ENCODE measurements around the gene KIAA1671.
A peak's percentile ranks its signal among the peaks of the same experiment; 100 is the strongest.

KIAA1671 gene

DNA sequence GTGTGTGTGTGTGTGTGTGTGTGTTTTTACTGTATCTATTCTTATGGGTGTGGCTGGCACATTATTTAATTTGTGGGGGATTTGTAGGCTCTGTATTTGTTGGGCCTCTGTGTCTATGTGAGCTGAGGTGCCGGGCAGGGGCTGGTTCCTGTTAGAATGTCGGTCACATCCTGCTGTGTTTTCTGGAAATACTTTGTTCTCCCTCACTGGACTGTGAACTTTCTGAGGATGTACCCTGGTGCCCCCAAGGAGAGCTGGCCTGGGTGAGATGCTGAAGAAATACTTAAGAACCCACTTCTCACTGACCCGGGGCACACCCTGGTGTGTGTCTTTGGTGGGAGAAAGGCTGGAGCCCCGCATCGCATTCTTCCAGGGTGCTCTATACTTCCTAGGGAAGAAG, 28.6 kb downstream of the KIAA1671 start:
- H3K4me1 ChIP-seq, result peaks cover 16% of the 10 kb centered on the region
- no peaks in the 10 kb centered on the region for H3K36me3 ChIP-seq (replicated peaks)
- in situ Hi-C loops (cut with MboI; ENCODE audit: low sequenced_read_pairs), result no loop called here
- H3K27me3 ChIP-seq (ENCODE audit: low read depth), result no peaks in the 10 kb centered on the region
- no peak overlapping the region for H3K4me3 ChIP-seq
- no peaks in the 10 kb centered on the region for H3K9me3 ChIP-seq
- no peak for DNase-seq (ENCODE audit: low spot score in 2 of 2)

DNA sequence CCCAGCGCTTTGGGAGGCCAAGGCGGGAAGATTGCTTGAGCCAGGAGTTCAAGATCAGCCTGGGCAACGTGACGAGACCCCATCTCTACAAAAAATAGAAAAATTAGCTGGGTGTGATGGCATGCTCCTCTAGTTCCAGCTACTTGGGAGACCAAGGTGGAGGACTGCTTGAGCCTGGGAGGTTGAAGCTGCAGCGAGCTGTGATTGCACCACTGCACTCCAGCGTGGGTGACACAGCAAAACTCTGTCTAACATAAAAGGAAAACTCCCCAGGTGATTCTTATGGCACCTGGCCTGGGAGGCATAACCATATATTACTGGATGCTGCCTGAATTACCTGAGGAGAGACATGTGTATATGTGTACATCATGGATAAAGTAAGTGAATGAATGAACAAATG, 29.1 kb downstream of the KIAA1671 start:
- Histone ChIP-seq H3K9me3 (no peaks in the 10 kb centered on the region), H3K36me3 (replicated peaks) (no peaks in the 10 kb centered on the region), H3K4me3 (no peak overlapping the region), H3K4me1 (peaks cover 11% of the 10 kb centered on the region), H3K27me3 (ENCODE audit: low read depth) (no peaks in the 10 kb centered on the region)
- no peak for DNase-seq (ENCODE audit: low spot score in 2 of 2)
- in situ Hi-C loops (cut with MboI; ENCODE audit: low sequenced_read_pairs), result no loop called here

DNA sequence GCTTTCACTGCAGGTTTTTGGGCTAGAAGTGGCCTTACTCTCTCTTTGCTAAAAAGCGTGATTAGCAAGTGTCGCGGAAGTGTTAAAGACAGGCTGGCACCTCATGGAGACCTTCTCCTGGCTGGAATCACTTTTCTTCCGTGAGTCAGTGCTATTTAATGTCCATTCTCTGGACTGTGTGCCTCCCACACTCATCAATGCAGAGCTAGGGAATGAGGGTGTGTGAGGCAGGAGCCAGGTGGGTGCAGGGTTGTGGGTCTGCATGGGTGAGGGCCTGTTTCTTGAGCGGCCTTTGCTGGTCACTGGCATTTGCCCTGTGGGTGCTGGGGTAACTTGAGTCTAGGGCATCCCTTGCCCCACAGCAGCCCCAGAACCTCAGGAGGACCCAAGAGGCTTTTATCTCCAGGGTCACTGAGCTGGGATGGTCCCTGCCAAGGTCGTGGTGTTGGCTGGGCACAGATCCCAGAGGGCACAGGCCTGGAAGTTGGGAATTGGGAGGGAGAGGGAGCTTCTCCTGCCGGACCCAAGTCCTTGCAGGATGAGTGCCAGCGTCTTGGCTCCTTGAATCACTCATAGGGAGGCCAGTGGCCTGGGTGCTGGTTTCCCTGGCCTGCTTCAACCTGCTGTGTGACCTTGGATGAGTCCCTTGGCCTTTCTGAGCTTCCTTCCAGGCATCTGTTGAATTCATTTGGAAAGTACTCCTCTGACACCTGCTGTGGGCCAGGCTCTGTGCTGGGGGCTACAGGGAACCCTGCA, 30.0 kb downstream of the KIAA1671 start:
- peaks cover 3% of the 10 kb centered on the region; the same call in 1 of the 2 replicates for H3K4me1 ChIP-seq
- H3K36me3 ChIP-seq (replicated peaks), result no peaks in the 10 kb centered on the region
- no peaks in the 10 kb centered on the region for H3K9me3 ChIP-seq
- in situ Hi-C loops (cut with MboI; ENCODE audit: low sequenced_read_pairs), result no loop called here
- no peaks in the 10 kb centered on the region for H3K27me3 ChIP-seq (ENCODE audit: low read depth)
- no peak for DNase-seq (ENCODE audit: low spot score in 2 of 2)
- no peak overlapping the region for H3K4me3 ChIP-seq

DNA sequence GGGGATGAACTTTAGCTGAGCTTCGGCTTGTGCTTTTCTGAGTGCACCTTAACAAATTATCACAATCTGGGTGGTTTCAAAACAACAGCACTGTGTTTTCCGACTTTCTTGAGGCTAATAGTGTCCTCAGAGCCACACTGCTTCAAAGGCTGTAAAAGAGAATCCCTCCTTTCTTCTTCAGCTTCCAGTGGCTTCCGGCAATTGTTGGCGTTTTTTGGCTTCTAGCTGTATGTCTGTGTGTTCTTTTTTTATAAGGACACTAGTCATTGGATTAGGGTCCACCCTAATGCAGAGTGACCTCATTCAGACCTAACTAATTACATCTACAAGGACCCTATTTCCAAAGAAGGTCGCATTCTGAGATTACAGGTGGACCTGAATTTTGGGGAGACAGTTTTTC, 30.6 kb downstream of the KIAA1671 start:
- in situ Hi-C loops (cut with MboI; ENCODE audit: low sequenced_read_pairs), result no loop called here
- no peaks in the 10 kb centered on the region for H3K36me3 ChIP-seq (replicated peaks)
- H3K4me1 ChIP-seq, result no peaks in the 10 kb centered on the region
- H3K4me3 ChIP-seq, result no peak overlapping the region
- DNase-seq (ENCODE audit: low spot score in 2 of 2), result no peak
- H3K9me3 ChIP-seq, result no peaks in the 10 kb centered on the region
- H3K27me3 ChIP-seq (ENCODE audit: low read depth), result no peaks in the 10 kb centered on the region

DNA sequence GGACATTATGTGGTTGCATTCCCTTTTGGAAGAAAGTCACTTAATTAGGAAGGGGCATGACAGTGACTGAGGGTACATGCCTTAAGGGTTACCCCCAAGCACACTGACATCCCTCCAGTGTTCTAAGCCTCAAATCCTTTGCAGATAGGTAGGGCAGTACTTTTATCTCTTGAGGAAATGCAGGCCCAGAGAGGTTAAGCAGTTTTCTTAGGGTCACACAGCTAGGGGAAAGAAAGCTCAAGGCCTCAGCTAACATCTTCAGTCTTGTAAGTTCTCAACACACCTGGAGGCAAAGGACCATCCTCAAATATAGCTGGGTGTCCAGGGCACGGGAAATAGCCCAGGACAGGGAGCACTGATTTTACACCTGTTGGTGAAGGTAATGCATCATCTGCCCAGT, 31.6 kb downstream of the KIAA1671 start:
- Histone ChIP-seq H3K27me3 (ENCODE audit: low read depth) (no peaks in the 10 kb centered on the region), H3K4me3 (no peak overlapping the region), H3K4me1 (no peaks in the 10 kb centered on the region), H3K9me3 (no peaks in the 10 kb centered on the region), H3K36me3 (replicated peaks) (no peaks in the 10 kb centered on the region)
- no peak for DNase-seq (ENCODE audit: low spot score in 2 of 2)
- in situ Hi-C loops (cut with MboI; ENCODE audit: low sequenced_read_pairs), result no loop called here

DNA sequence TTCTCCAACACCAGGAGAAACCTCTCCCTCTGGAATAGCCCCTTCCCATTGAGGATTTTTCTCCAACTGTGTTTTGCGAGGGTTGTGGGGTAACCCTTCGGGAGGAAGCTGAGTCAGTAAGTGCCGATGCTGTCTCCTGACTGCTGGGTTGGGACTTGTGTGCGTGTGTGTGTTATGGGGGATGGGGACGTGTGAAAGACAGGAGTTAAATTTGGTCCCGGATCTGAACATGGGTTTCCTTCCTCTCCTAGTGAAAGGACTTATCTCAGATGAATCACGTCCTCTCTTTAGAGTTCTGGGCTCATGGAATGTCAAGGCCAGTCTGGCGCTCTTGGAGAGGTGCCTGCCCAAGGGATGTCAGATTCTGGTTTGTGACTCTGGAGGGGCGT, 33.3 kb downstream of the KIAA1671 start:
- Histone ChIP-seq H3K27me3 (ENCODE audit: low read depth) (no peaks in the 10 kb centered on the region), H3K36me3 (replicated peaks) (no peaks in the 10 kb centered on the region), H3K4me3 (no peak overlapping the region), H3K4me1 (no peaks in the 10 kb centered on the region), H3K9me3 (no peaks in the 10 kb centered on the region)
- in situ Hi-C loops (cut with MboI; ENCODE audit: low sequenced_read_pairs), result no loop called here
- no peak for DNase-seq (ENCODE audit: low spot score in 2 of 2)

DNA sequence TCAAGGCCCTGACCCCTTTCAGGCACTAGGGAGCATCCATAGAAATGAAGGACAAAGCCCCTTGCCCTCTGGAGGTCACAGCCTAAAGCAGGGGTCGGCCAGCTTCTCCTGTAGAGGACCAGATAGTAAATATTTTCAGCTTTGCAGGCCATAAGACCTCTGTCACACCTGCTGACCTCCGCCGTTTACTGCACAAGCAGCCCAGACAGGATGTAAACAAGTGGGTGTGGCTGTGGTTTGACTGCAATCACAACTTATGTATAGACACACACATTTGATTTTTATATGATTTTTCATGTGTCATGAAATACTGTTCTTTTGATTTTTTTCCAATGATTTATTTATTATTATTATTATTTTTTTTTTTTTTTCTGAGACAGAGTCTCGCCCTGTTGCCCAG, 34.3 kb downstream of the KIAA1671 start:
- in situ Hi-C loops (cut with MboI; ENCODE audit: low sequenced_read_pairs), result no loop called here
- no peaks in the 10 kb centered on the region for H3K27me3 ChIP-seq (ENCODE audit: low read depth)
- H3K36me3 ChIP-seq (replicated peaks), result no peaks in the 10 kb centered on the region
- H3K4me1 ChIP-seq, result no peaks in the 10 kb centered on the region
- no peaks in the 10 kb centered on the region for H3K9me3 ChIP-seq
- DNase-seq (ENCODE audit: low spot score in 2 of 2), result no peak
- H3K4me3 ChIP-seq, result no peak overlapping the region

DNA sequence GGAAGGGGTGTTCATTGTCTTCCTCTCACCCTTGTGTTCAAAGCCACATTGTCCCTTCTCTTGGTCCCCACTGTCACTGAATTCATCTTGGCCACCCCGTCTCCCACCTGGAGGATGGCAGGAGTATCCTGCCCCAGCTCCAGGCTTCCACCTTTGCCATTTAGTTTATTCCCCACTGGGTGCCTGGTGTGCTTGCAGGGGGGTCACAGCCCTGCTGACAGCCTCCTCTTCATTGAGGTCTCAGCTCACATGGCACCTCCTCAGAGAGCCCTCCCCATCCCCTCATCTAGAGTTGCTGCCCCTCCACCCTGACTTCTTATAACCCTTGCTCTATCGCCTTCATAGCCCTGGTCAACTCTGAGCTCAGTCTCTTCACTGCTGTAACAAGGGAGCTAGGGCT, 36.6 kb downstream of the KIAA1671 start:
- Histone ChIP-seq H3K36me3 (replicated peaks) (no peaks in the 10 kb centered on the region), H3K9me3 (no peaks in the 10 kb centered on the region), H3K4me3 (no peak overlapping the region), H3K4me1 (no peaks in the 10 kb centered on the region), H3K27me3 (ENCODE audit: low read depth) (no peaks in the 10 kb centered on the region)
- DNase-seq (ENCODE audit: low spot score in 2 of 2), result no peak
- in situ Hi-C loops (cut with MboI; ENCODE audit: low sequenced_read_pairs), result no loop called here

DNA sequence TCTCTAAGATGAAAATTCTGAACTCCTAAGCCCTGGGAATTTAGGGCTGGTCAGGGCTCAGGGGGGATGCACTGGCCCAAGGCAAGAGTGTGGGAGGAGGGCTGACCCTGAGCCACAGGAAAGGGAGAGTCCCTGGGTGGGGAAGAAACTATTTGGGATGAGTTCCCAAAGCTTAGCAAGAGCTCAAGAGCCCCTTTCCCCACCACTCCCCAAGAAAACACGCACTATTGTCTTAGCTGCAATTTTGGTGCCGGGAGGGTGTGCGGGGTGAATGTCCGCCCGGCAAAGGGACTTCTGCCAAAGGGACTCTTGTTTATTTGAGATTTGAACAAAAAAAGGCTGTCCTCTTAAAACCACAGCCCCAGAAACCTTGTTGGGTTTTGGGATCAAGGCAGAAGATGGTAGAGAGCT, 37.0 kb downstream of the KIAA1671 start:
- Histone ChIP-seq H3K4me3 (no peak overlapping the region), H3K9me3 (no peaks in the 10 kb centered on the region), H3K36me3 (replicated peaks) (no peaks in the 10 kb centered on the region), H3K4me1 (no peaks in the 10 kb centered on the region), H3K27me3 (ENCODE audit: low read depth) (no peaks in the 10 kb centered on the region)
- no peak for DNase-seq (ENCODE audit: low spot score in 2 of 2)
- in situ Hi-C loops (cut with MboI; ENCODE audit: low sequenced_read_pairs), result no loop called here

DNA sequence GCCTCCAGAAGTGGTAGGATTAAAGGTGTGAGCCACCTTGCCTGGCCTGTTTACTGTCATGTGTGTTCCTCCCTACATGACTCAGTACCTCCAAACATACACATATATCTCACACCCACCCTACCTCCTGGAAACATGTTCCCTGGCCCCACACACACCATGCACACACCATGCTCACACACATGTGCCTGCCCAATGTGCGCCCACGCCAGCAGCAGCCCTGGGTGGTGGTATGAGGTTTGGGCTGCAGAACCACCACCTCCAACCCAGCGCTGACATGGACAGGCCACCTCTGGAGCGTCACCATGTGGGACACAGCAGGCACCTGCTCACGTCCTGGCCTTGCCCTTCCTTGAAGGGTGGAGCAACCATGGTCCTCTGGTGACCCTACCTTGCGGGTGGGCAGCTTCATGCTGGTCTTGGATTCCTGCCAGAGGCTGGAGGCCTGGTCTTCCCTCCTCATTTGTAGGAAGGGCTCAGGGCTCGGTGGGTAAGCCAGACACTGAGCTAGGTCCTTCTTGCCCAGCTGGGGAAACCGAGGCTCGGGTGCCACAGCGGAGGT, 37.9 kb downstream of the KIAA1671 start:
- DNase-seq (ENCODE audit: low spot score in 2 of 2), result no peak
- Histone ChIP-seq H3K27me3 (ENCODE audit: low read depth) (no peaks in the 10 kb centered on the region), H3K4me1 (no peaks in the 10 kb centered on the region; the same call in 1 of the 2 replicates), H3K36me3 (replicated peaks) (no peaks in the 10 kb centered on the region), H3K4me3 (no peak overlapping the region), H3K9me3 (no peaks in the 10 kb centered on the region)
- in situ Hi-C loops (cut with MboI; ENCODE audit: low sequenced_read_pairs), result no loop called here

DNA sequence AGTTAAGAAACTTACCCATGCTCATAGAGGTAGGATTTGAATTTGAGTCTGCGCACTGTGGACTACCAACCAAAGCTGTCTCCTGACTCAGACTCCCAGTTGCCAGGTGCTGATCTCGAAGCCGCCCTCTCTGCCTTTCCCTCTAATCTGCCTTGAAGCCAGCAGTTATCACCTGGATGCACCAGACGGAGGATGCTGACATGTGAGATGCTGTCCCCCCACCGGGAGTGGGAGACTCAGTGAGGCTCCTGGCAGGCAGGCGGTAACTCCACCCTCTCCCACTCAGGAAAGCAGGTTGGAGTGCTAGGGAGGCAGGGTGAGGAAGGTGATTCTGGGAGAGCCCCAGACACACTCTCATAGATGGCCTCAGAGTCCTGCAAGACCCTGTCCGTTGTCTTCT, 40.4 kb downstream of the KIAA1671 start:
- Histone ChIP-seq H3K27me3 (ENCODE audit: low read depth) (no peaks in the 10 kb centered on the region), H3K36me3 (replicated peaks) (no peaks in the 10 kb centered on the region), H3K4me3 (no peak overlapping the region), H3K4me1 (peaks cover 15% of the 10 kb centered on the region), H3K9me3 (no peaks in the 10 kb centered on the region)
- in situ Hi-C loops (cut with MboI; ENCODE audit: low sequenced_read_pairs), result no loop called here
- DNase-seq (ENCODE audit: low spot score in 2 of 2), result no peak

DNA sequence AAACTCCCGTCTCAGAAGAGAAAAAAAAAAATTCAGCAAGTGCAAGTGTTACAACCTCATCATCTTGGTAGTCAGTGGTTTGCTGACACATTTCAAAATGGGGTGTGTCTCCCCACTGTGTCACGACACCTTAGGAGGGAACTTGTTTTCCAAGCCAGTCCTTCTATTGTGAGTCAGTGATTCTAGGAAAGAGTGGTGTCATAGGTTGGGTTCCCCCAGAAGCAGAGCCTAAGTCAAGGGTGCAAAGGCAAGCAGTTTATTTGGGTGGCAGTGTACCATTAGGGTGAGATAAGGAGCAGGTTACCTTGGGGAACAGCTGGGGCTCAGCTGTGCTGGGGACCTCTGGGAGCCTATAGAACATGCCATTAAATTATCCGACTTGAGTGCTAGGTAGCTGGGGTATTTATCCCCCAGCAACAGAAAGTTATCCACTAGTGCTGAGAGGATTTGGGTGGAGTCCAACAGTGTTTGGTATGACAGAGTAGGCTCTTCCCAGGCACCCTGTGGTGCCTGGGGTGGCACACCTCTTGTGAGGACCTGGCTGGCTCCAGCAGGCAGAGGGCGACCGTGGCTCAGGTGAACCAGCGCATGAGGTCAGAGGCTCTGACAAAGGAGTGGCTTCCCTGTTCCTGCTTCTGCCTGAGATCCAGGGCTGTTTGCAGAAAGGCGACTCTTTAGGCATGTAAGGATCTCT, 41.7 kb downstream of the KIAA1671 start:
- Histone ChIP-seq H3K4me1 (peaks cover 15% of the 10 kb centered on the region), H3K9me3 (no peaks in the 10 kb centered on the region), H3K27me3 (ENCODE audit: low read depth) (no peaks in the 10 kb centered on the region), H3K36me3 (replicated peaks) (no peaks in the 10 kb centered on the region), H3K4me3 (no peak overlapping the region)
- DNase-seq (ENCODE audit: low spot score in 2 of 2), result no peak
- in situ Hi-C loops (cut with MboI; ENCODE audit: low sequenced_read_pairs), result no loop called here

DNA sequence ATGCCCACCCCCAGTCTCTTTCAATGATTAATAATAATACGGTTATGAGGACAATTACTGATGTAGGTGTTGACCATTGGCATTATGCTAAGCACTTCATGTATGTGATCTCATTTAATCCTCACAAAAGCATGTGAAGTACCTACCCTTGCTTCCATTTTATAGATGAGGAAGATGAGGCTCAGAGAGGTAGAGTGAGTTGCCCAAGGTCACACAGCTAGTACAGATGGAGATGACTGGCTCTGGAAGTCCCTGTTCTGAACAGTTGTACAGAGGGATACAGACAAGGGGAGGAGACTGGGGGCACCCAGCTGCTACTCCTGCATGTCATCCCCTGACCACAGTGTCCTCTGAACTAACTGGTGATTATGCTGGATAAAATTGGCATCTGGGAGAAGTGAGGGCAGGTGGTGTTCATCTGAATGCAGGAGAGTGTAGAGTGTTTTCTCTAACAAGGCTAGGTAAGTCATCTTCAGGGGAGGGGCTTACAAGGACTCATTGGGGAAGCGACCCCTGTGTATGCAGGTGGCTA, 43.2 kb downstream of the KIAA1671 start:
- H3K4me3 ChIP-seq, result no peak overlapping the region

DNA sequence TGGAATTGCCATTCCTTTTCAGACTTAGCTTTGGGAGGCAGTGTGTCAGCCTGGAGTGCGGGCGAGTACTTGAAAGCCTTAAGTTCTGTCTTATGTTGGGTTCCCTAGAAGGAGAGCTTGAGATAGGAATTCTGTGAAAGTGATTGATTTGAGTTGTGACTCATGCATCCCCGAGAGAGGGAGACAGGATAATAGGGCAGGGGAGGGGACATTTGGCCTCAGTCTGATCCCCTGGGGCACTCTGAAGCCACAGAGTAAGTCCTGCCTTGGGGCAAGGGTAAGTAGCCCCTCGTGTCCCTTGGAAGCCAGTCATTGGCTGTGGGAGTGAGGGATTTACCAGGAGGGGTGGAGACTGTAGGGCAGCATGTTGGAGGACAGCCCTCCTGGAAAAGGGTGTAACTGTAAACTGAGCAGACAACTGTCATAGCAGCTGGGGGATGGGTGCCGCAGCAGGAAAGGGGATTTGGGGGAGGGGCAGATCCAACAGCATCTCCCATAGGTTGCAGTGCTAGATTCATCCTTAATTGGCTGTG, 44.0 kb downstream of the KIAA1671 start:
- H3K4me3 ChIP-seq, result no peak overlapping the region
- H3K4me1 ChIP-seq, result peaks cover 19% of the 10 kb centered on the region
- in situ Hi-C loops (cut with MboI; ENCODE audit: low sequenced_read_pairs), result no loop called here
- DNase-seq (ENCODE audit: low spot score in 2 of 2), result peak; percentile 92 to 96
- no peaks in the 10 kb centered on the region for H3K27me3 ChIP-seq (ENCODE audit: low read depth)
- no peaks in the 10 kb centered on the region for H3K9me3 ChIP-seq
- H3K36me3 ChIP-seq (replicated peaks), result no peaks in the 10 kb centered on the region

More for the DNA sequence above, 43.2 kb downstream of the KIAA1671 start:
- H3K27me3 ChIP-seq (ENCODE audit: low read depth), result no peaks in the 10 kb centered on the region
- H3K9me3 ChIP-seq, result no peaks in the 10 kb centered on the region
- peaks cover 19% of the 10 kb centered on the region for H3K4me1 ChIP-seq
- no peak for DNase-seq (ENCODE audit: low spot score in 2 of 2)
- no peaks in the 10 kb centered on the region for H3K36me3 ChIP-seq (replicated peaks)
- in situ Hi-C loops (cut with MboI; ENCODE audit: low sequenced_read_pairs), result no loop called here

Measured in HAP-1 (cell line).